HCT116 (cell line): ENCODE results near the gene RMRP. TPM values are rescaled to one million over a fixed set of nuclear protein-coding genes. Genes with fewer than 3 reads are reported as not detected.

ENCODE experiments used
- ATAC-seq: fragments of 200-7000 bp; cut with Tn5 transposase; 2 replicates; pipeline ENCODE4 v1.9.1; 2020; ENCODE audit warnings: mild to moderate bottlenecking, moderate library complexity
- BruUV-seq: library from RNA; stranded (reverse); fragments of 400-500 nt; replicated peaks from 2 replicates; lab custom pipeline; 2021; lab: Mats Ljungman, UMichigan
- CTCF ChIA-PET: fragments of 300-600 bp; sonication (Branson Sonifier 250); formaldehyde crosslinking; loops from one replicate; lab custom pipeline; 2021; ENCODE audit warnings: antibody characterized with exemption; lab: Charles Lee
- POLR2A ChIA-PET: fragments of 300-600, 350-600 bp; sonication (Branson Sonifier 250); formaldehyde crosslinking; loops from one replicate; lab custom pipeline; 2021; ENCODE audit warnings: antibody characterized with exemption; lab: Charles Lee
- RAD21 ChIA-PET, 2 experiments: fragments of 300-600 bp; sonication (Branson Sonifier 250); formaldehyde crosslinking; loops; one replicate each; lab custom pipeline; 2023; ENCODE audit warnings: low total read pairs in 2 of 2; ENCODE audit not compliant: uncharacterized antibody in 2 of 2, unreplicated experiment in 2 of 2, low non-redundant PET in 1 of 2; lab: Charles Lee
- DNase-seq: peaks from one replicate; pipeline ENCODE4 v3.0.0-alpha.2; 2010; ENCODE audit warnings: low read depth, low spot score
- H2AFZ ChIP-seq: fragments of 200-600 bp; shearing (Covaris generic), sonication (generic); 2 replicates; pipeline ENCODE4 v1.6.1; 2017; ENCODE audit warnings: low read depth, mixed run types, mixed read lengths, antibody characterized with exemption, low read length; ENCODE audit not compliant: poor library complexity, severe bottlenecking
- H3K27ac ChIP-seq: 2 replicates; pipeline ENCODE4 v1.5.1; 2012; ENCODE audit warnings: low read depth, low read length
- H3K27me3 ChIP-seq: fragments of 200-600 bp; sonication (generic); 2 replicates; pipeline ENCODE4 v1.6.1; 2016; ENCODE audit warnings: mixed run types, low read length, mixed read lengths; ENCODE audit not compliant: insufficient read depth
- H3K36me3 ChIP-seq, 2 experiments: fragments of 200-500 bp in 1 of 2; fragments of 200-600 bp in 1 of 2; sonication (Bioruptor generic) in 1 of 2; sonication (generic) in 1 of 2; 2 replicates each; pipeline versions ENCODE4 v1.5.1 to v1.6.1; 2014 to 2016; ENCODE audit warnings: low read length in 2 of 2, inconsistent platforms in 1 of 2, mixed read lengths in 1 of 2, mixed run types in 1 of 2; ENCODE audit not compliant: insufficient read depth in 2 of 2, control insufficient read depth in 1 of 2
- H3K4me1 ChIP-seq, 2 experiments: fragments of 200-600 bp in 1 of 2; sonication (generic) in 1 of 2; 2 replicates each; pipeline versions ENCODE4 v1.5.1 to v1.6.1; 2012 to 2017; ENCODE audit warnings: low read length in 2 of 2, inconsistent platforms in 1 of 2, mild to moderate bottlenecking in 1 of 2, mixed read lengths in 1 of 2, mixed run types in 1 of 2, moderate library complexity in 1 of 2; ENCODE audit not compliant: insufficient read depth in 2 of 2, control insufficient read depth in 1 of 2
- H3K4me2 ChIP-seq: fragments of 200-600 bp; sonication (generic); 2 replicates; pipeline ENCODE4 v1.6.1; 2017; ENCODE audit warnings: mixed run types, low read length, mixed read lengths
- H3K4me3 ChIP-seq, 2 experiments: fragments of 200-600 bp in 1 of 2; sonication (generic) in 1 of 2; replicated peaks in 1 of 2; 2 replicates each; pipeline ENCODE4 v1.5.1; 2011 to 2016; ENCODE audit warnings: low read length in 2 of 2, control low read depth in 1 of 2, low read depth in 1 of 2, mild to moderate bottlenecking in 1 of 2, mixed read lengths in 1 of 2, mixed run types in 1 of 2
- H3K79me2 ChIP-seq: fragments of 200-600 bp; sonication (generic); 2 replicates; pipeline ENCODE4 v1.6.1; 2017; ENCODE audit warnings: mild to moderate bottlenecking, mixed run types, low read length, moderate library complexity, mixed read lengths; ENCODE audit not compliant: insufficient read depth
- H3K9ac ChIP-seq: fragments of 200-600 bp; sonication (generic); 2 replicates; pipeline ENCODE4 v1.6.1; 2016; ENCODE audit warnings: low read length, mixed read lengths
- H3K9me2 ChIP-seq: fragments of 200-600 bp; sonication (generic), shearing (Covaris generic); 2 replicates; pipeline ENCODE4 v1.6.1; 2017; ENCODE audit warnings: mixed run types, mild to moderate bottlenecking, moderate library complexity; ENCODE audit not compliant: insufficient read depth
- H3K9me3 ChIP-seq, 2 experiments: fragments of 200-500 bp in 1 of 2; fragments of 200-600 bp in 1 of 2; sonication (Bioruptor generic) in 1 of 2; sonication (generic) in 1 of 2; 2 replicates each; pipeline ENCODE4 v1.6.1; 2014 to 2017; ENCODE audit warnings: low read length in 2 of 2, mixed read lengths in 2 of 2, inconsistent platforms in 1 of 2, low read depth in 1 of 2, mild to moderate bottlenecking in 1 of 2, mixed run types in 1 of 2, moderate library complexity in 1 of 2; ENCODE audit not compliant: control insufficient read depth in 1 of 2, insufficient read depth in 1 of 2
- H4K20me1 ChIP-seq: fragments of 200-600 bp; sonication (generic), shearing (Covaris generic); 2 replicates; pipeline ENCODE4 v1.6.1; 2017; ENCODE audit warnings: mixed run types, mild to moderate bottlenecking, moderate library complexity; ENCODE audit not compliant: insufficient read depth
- EGR1 ChIP-seq: IDR thresholded peaks from 2 replicates; pipeline ENCODE4 v1.6.1; 2012; ENCODE audit warnings: low read depth
- FOSL1 ChIP-seq: IDR thresholded peaks from 2 replicates; pipeline ENCODE4 v1.6.1; 2012; ENCODE audit warnings: low read depth
- SIN3A ChIP-seq: IDR thresholded peaks from 2 replicates; pipeline ENCODE4 v1.6.1; 2012; ENCODE audit warnings: low read depth
- SP1 ChIP-seq: IDR thresholded peaks from 2 replicates; pipeline ENCODE4 v1.6.1; 2012; ENCODE audit warnings: low read depth
- SRF ChIP-seq: IDR thresholded peaks from 2 replicates; pipeline ENCODE4 v1.6.1; 2012; ENCODE audit warnings: low read depth
- TCF7L2 ChIP-seq: IDR thresholded peaks from 2 replicates; pipeline ENCODE4 v1.7.0; 2011; ENCODE audit warnings: borderline replicate concordance, inconsistent platforms; ENCODE audit not compliant: insufficient read depth, insufficient read length; ENCODE audit errors: extremely low read depth
- YY1 ChIP-seq: IDR thresholded peaks from 2 replicates; pipeline ENCODE4 v1.6.1; 2011; ENCODE audit warnings: low read length, low read depth, moderate library complexity, mild to moderate bottlenecking; ENCODE audit not compliant: insufficient replicate concordance; ENCODE audit errors: extremely low read depth
- ZFX ChIP-seq: fragments of 450-650 bp; IDR thresholded peaks from 2 replicates; pipeline ENCODE4 v1.6.1; 2017
- ZNF274 ChIP-seq: fragments of 200-500 bp; sonication (Bioruptor generic); IDR thresholded peaks from 2 replicates; pipeline ENCODE4 v1.6.1; 2014; ENCODE audit warnings: mild to moderate bottlenecking, low read depth, low read length, inconsistent platforms
- intact Hi-C: fragments of 100-400 bp; cut with micrococcal nuclease; formaldehyde crosslinking; loops from 2 replicates; pipeline ENCODE4 v1.10.0; 2022
- total RNA-seq: library from RNA; stranded (reverse); gene quantifications from one replicate; pipeline ENCODE4 v1.2.1, GENCODE V29; 2021; ENCODE audit not compliant: unreplicated experiment
- TF ChIP-seq, protein P1 (sequence below): IDR thresholded peaks from 2 replicates; pipeline ENCODE4 v1.6.1; 2011; ENCODE audit warnings: mild to moderate bottlenecking, low read length, moderate library complexity; ENCODE audit not compliant: insufficient replicate concordance; ENCODE audit errors: extremely low read depth
- TF ChIP-seq, protein P2 (sequence below): IDR thresholded peaks from 2 replicates; pipeline ENCODE4 v1.6.1; 2012
- TF ChIP-seq, protein P3 (sequence below), 3 experiments: fragments of 200-600 bp in 1 of 3; sonication (generic) in 1 of 3; IDR thresholded peaks in 2 of 3; conservative IDR thresholded peaks in 1 of 3; 2 replicates each; pipeline ENCODE4 v1.5.1; 2012 to 2017; ENCODE audit warnings: low read depth in 2 of 3, low read length in 2 of 3, antibody characterized with exemption in 1 of 3, borderline replicate concordance in 1 of 3, control low read depth in 1 of 3, mild to moderate bottlenecking in 1 of 3, mixed read lengths in 1 of 3, mixed run types in 1 of 3, moderate library complexity in 1 of 3; ENCODE audit not compliant: insufficient read depth in 1 of 3
- TF ChIP-seq, protein P4 (sequence below): IDR thresholded peaks from 2 replicates; pipeline ENCODE4 v1.6.1; 2012

Gene RMRP
- total RNA-seq, 1 experiment from 2014 or later = 30,969 TPM

DNA sequence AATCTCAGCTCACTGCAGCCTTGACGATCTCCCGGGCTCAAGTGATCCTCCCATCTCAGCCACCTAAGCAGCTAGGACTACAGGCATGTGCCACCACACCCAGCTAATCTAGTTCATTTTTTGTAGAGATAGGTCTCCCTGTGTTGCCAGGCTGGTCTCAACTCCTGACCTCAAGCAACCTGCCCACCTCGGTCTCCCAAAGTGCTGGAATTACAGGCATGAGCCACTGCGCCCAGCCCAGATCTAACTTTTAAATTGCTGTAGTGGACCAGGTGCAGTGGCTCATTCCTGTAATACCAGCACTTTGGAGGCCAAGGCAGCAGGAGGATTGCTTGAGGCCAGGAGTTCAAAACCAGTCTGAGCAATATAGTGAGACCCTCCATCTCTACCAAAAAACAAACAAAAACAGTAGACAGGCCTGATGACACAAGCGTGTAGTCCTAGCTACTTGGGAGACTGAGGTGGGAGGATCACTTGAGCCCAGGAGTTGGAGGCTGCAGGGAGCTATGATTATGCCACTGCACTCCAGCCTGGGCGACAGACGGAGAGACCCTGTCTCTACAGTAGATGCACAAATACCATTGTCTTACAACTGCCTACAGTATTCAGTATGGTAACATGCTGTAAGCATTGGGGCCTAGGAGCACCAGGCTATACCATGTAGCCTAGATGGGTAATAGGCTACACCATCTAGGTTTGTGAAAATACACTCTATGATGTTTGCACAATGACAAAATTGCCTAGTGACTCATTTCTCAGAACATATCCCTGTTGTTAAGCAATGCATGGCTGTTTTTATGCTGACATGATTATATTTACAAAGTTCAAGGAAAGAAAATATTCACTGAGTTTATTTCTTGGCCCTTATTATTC, 5.6 kb downstream of the RMRP start:
- Histone ChIP-seq H3K27ac (no peak overlapping the region), H3K79me2 (no peaks in the 10 kb centered on the region), H3K27me3 (no peaks in the 10 kb centered on the region), H3K4me2 (peak overlapping the region; percentile 14; the same call in 1 of the 2 replicates), H2AFZ (no peak overlapping the region), H3K9me2 (no peaks in the 10 kb centered on the region), H3K36me3 (no peaks in the 10 kb centered on the region), H3K9ac (no peak overlapping the region), H3K4me3 (no peak overlapping the region), H3K4me1 (peaks cover 5 to 17% of the 10 kb centered on the region in 2 experiments; a peak in 3 of 4 replicates), H4K20me1 (no peaks in the 10 kb centered on the region), H3K9me3 (no peaks in the 10 kb centered on the region)
- no TSS peak for BruUV-seq
- RAD21 ChIA-PET = no interaction called here
- no peak for ATAC-seq
- no peak for DNase-seq
- no peak for TF ChIP-seq SRF
- TF ChIP-seq, protein P1, sequence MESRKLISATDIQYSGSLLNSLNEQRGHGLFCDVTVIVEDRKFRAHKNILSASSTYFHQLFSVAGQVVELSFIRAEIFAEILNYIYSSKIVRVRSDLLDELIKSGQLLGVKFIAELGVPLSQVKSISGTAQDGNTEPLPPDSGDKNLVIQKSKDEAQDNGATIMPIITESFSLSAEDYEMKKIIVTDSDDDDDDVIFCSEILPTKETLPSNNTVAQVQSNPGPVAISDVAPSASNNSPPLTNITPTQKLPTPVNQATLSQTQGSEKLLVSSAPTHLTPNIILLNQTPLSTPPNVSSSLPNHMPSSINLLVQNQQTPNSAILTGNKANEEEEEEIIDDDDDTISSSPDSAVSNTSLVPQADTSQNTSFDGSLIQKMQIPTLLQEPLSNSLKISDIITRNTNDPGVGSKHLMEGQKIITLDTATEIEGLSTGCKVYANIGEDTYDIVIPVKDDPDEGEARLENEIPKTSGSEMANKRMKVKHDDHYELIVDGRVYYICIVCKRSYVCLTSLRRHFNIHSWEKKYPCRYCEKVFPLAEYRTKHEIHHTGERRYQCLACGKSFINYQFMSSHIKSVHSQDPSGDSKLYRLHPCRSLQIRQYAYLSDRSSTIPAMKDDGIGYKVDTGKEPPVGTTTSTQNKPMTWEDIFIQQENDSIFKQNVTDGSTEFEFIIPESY = no peak
- TF ChIP-seq ZNF274 = no peak
- TF ChIP-seq, protein P2, sequence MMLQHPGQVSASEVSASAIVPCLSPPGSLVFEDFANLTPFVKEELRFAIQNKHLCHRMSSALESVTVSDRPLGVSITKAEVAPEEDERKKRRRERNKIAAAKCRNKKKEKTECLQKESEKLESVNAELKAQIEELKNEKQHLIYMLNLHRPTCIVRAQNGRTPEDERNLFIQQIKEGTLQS = no peak
- TF ChIP-seq, protein P3, sequence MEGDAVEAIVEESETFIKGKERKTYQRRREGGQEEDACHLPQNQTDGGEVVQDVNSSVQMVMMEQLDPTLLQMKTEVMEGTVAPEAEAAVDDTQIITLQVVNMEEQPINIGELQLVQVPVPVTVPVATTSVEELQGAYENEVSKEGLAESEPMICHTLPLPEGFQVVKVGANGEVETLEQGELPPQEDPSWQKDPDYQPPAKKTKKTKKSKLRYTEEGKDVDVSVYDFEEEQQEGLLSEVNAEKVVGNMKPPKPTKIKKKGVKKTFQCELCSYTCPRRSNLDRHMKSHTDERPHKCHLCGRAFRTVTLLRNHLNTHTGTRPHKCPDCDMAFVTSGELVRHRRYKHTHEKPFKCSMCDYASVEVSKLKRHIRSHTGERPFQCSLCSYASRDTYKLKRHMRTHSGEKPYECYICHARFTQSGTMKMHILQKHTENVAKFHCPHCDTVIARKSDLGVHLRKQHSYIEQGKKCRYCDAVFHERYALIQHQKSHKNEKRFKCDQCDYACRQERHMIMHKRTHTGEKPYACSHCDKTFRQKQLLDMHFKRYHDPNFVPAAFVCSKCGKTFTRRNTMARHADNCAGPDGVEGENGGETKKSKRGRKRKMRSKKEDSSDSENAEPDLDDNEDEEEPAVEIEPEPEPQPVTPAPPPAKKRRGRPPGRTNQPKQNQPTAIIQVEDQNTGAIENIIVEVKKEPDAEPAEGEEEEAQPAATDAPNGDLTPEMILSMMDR (IDR thresholded peaks at IDR 0.05 in 2 of 3, conservative IDR thresholded peaks at IDR 0.05 in 1 of 3; ENCODE audit: borderline replicate concordance in 1 of 3, insufficient read depth in 1 of 3, low read depth in 2 of 3, low read length in 2 of 3) = no peak
- no peak for TF ChIP-seq TCF7L2
- TF ChIP-seq, protein P4, sequence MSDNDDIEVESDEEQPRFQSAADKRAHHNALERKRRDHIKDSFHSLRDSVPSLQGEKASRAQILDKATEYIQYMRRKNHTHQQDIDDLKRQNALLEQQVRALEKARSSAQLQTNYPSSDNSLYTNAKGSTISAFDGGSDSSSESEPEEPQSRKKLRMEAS = no peak
- no peak for TF ChIP-seq SIN3A
- no peak for TF ChIP-seq SP1
- TF ChIP-seq EGR1 = no peak
- no peak for TF ChIP-seq FOSL1
- TF ChIP-seq YY1 = no peak
- TF ChIP-seq ZFX = no peak
- intact Hi-C loops = loop anchor here (10.0 kb wide), 1 partner anchor 537 kb away; the partner anchor contains the start of gene ATOSB
- CTCF ChIA-PET = no interaction called here
- POLR2A ChIA-PET = no interaction called here
